ENCODE results near the gene MRPL48. TPM values are rescaled to one million over a fixed set of nuclear protein-coding genes. Genes with fewer than 3 reads are reported as not detected.
"Not testable (repeated sequence)": the region's sequence is repeated elsewhere in the genome, so short reads cannot be mapped to it uniquely, and the experiment has no call there.

MRPL48 gene
- total and polyA plus RNA-seq, 5 donors: 36.3 to 53.1 (median 37.6) TPM

DNA sequence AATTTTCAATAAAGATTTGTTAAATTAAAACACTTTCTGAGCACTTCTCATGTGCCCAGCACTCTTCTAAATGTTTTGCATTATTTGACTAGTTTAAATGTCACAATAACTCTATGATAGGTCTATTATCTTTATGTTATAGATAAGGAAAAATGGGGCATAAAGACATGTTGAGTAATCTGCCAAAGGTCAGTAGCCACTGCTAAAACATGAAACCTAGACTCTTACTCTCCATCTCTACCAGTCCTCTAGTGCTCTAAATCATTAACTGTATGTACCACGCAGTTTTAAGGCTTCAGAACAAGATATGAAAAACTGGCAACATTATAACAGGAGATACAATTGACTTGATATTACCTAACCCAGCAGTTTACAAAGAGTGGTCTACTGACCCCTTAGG lies 33.7 kb upstream of the MRPL48 start:
- Histone ChIP-seq H3K4me3 (ENCODE audit: low read length) (no peak overlapping the region), H3K27me3 (ENCODE audit: control insufficient read depth, insufficient read depth) (no peaks in the 10 kb centered on the region), H3K4me1 (ENCODE audit: control insufficient read depth, insufficient read depth, low read length) (peaks cover 4% of the 10 kb centered on the region), H3K9me3 (ENCODE audit: control insufficient read depth, low read length) (no peaks in the 10 kb centered on the region), H3K27ac (ENCODE audit: low read length) (no peak overlapping the region)
- ATAC-seq (no peak), DNase-seq (no peak)
- WGBS: 90% methylated on average over 1 of the region's 1 CpG
- intact Hi-C loops (cut with DNase I): no loop called here

DNA sequence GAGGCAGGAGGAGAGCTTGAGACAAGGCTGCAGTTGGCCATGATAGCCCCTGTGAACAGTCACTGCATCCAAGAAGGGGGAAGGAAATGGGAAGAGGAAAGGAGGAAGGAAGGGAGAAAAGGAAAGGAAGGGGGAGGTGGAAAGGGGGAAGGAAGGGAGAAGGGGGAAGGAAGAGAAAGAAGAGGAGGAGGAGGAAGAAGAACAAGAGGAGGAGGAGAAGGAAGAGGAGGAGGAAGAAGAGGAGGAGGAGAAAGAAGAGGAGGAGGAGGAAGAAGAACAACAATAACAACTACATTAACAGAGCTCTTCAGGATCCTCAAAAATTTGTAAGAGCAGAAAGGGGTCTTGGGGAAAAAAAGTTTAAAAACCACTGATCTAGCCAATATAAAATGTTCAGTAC lies 32.0 kb upstream of the MRPL48 start:
- Histone ChIP-seq H3K27me3 (ENCODE audit: control insufficient read depth, insufficient read depth) (no peaks in the 10 kb centered on the region), H3K27ac (ENCODE audit: low read length) (no peak overlapping the region), H3K4me3 (ENCODE audit: low read length) (no peak overlapping the region), H3K9me3 (ENCODE audit: control insufficient read depth, low read length) (no peaks in the 10 kb centered on the region), H3K4me1 (ENCODE audit: control insufficient read depth, insufficient read depth, low read length) (peaks cover 1% of the 10 kb centered on the region)
- intact Hi-C loops (cut with DNase I): no loop called here
- no peak for ATAC-seq
- no peak for DNase-seq

DNA sequence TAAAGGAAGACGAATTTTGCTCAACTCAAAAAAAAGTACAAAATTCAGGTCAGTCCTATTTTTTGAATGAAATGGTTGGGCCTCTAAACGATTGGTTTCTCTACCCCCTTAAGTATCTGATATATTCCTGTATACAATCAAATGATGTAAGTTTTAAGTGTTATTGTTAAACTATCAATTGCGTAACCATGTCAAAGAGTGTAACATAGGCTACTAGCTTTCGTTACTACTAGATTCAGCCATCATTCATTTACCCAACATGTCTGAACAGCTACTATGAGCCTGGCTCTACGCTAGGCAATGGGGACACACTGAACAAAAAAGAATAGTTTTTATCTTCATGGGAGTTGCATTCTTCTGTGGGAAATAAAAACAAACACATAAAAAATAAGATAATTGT lies 30.1 kb upstream of the MRPL48 start:
- Histone ChIP-seq H3K27ac (ENCODE audit: low read length) (no peak overlapping the region), H3K9me3 (ENCODE audit: control insufficient read depth, low read length) (no peaks in the 10 kb centered on the region), H3K4me3 (ENCODE audit: low read length) (no peak overlapping the region), H3K27me3 (ENCODE audit: control insufficient read depth, insufficient read depth) (no peaks in the 10 kb centered on the region), H3K4me1 (ENCODE audit: control insufficient read depth, insufficient read depth, low read length) (peaks cover 1% of the 10 kb centered on the region)
- intact Hi-C loops (cut with DNase I): no loop called here
- DNase-seq: no peak
- ATAC-seq: no peak
- WGBS: 85% methylated on average over 5 of the region's 5 CpGs

DNA sequence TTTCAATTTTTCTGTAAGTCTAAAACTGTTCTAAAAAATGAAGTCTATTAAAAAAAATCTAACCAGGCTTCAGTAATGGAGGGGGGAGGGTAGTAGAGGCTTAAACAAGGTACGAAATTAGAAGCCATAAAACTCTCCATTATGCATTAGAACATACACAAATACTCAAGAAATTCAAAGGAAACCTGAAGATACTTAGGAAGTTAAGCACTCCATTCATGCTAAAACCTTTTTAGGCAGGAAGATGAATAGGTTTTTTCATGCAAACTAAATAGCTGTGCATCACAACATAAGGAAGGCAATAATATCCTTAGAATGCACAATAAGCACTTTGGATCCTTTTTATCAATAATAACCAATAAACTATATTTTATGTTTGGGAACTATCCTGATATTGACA lies 29.2 kb upstream of the MRPL48 start:
- 69% methylated on average over 1 of the region's 1 CpG for WGBS
- H3K4me3 ChIP-seq (ENCODE audit: low read length): no peak overlapping the region
- no peak for ATAC-seq

DNA sequence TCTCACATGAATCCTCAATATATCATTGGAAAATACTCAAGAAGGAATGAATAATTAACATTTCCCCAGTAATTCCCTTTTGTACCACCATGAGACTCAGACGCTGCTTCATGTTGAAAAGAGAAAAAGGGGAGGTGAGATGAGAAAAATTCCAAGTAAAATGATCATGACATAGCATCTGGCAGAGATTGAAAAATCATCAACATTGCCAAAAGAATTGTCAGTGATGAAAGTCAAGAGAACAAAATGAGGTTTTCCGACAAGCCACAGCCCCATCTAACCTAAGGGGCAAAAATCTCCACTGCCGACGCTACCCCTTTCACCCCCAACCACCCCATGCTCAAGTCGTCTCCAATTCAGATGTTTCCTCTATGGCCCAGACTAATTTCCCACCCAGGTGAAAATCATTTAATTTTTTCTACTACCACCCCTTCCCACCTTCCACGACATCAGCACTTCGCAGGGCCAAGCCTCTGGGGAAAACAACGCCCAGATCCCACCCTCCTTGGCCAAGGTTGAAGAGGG lies 28.0 kb upstream of the MRPL48 start:
- intact Hi-C loops (cut with DNase I): no loop called here
- whole genome bisulfite sequencing: 0% methylated on average over 8 of the region's 8 CpGs
- ATAC-seq: no peak
- H3K27me3 ChIP-seq (ENCODE audit: control insufficient read depth, insufficient read depth): no peaks in the 10 kb centered on the region
- no peaks in the 10 kb centered on the region for H3K4me1 ChIP-seq (ENCODE audit: control insufficient read depth, insufficient read depth, low read length)
- DNase-seq: no peak
- no peaks in the 10 kb centered on the region for H3K9me3 ChIP-seq (ENCODE audit: control insufficient read depth, low read length)
- H3K4me3 ChIP-seq (ENCODE audit: low read length): peak overlapping the region; percentile 72
- peak overlapping the region; percentile 99 for H3K27ac ChIP-seq (ENCODE audit: low read length)

More for the DNA sequence above, 29.2 kb upstream of the MRPL48 start:
- no peaks in the 10 kb centered on the region for H3K27me3 ChIP-seq (ENCODE audit: control insufficient read depth, insufficient read depth)
- intact Hi-C loops (cut with DNase I): no loop called here
- H3K4me1 ChIP-seq (ENCODE audit: control insufficient read depth, insufficient read depth, low read length): no peaks in the 10 kb centered on the region
- no peaks in the 10 kb centered on the region for H3K9me3 ChIP-seq (ENCODE audit: control insufficient read depth, low read length)
- no peak overlapping the region for H3K27ac ChIP-seq (ENCODE audit: low read length)
- no peak for DNase-seq

DNA sequence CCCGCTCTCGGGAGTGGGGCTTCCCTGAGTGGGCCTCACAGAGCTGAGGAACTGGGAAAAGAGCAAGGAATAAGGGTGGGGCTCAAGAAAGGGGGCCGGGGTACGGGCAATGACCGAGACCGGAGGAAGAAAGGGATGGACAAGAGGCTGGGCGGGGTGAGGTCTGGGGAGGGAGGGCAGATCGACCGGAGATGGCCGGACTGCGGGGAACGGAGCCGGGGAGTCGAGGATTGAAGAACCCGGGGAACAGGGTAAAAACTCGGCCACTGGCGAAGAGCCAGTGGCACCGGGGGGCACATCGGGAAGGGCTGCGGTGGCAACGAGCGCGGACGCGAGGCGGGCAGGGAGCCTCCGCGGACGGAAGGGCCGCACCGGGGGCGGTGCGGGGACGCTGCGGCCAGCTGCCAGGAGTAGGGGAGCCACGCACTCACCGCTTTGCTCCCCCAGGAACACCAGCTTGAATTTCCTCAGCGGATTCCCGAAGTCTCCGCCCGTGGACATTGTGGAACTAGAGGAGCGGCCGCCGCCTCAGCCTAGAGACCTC lies 27.5 kb upstream of the MRPL48 start:
- ATAC-seq (peak; percentile 23 to 50), DNase-seq (peak; percentile 65 to 82 (median 80))
- Histone ChIP-seq H3K4me3 (ENCODE audit: low read length) (peak overlapping the region; percentile 72), H3K9me3 (ENCODE audit: control insufficient read depth, low read length) (no peaks in the 10 kb centered on the region), H3K27me3 (ENCODE audit: control insufficient read depth, insufficient read depth) (no peaks in the 10 kb centered on the region), H3K4me1 (ENCODE audit: control insufficient read depth, insufficient read depth, low read length) (no peaks in the 10 kb centered on the region), H3K27ac (ENCODE audit: low read length) (peak overlapping the region; percentile 99)
- intact Hi-C loops (cut with DNase I): no loop called here
- under 1% methylated on average over 44 of the region's 44 CpGs for WGBS

DNA sequence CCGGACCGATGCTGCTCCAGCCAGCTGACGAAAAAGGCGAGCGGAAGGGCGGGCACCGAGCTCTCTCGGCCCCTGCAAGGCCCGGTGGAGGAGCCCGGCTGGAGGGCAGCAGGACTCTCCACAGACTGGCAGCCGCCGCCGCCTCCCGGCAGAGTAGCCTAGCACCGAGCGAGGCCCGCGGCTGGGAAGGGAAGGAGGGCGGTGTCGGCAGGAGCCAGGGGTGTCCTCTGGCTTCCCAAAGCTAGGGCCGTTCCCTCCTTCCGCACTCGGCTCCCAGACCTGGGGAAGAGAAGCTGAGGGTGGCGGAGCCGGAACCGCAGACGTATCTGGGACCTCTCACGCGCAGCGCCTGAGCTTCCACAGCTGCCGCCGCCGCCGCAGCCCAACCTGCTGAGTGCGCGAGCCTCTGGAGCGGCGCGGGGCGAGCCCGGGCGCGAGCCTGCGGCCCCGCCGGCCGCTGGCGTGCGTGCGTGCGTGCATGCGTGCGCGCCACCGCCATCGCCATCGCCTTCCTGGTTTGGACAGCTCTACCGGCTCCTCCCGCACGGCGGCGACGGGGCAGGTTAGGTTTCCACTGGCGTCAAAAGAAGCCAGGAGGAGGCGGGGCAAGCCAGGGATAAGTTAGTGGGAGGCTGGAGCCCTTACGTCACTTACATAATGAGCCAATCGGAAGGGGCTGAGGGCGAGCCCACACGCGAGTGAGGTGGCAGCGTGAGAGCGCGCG lies 26.8 kb upstream of the MRPL48 start, which contains the start of gene RAB6A:
Gene RAB6A (minus strand): TSS at position 396 of the 724 bp plus-strand sequence. CDS start 439 bp downstream, outside the sequence.
- H3K4me1 ChIP-seq (ENCODE audit: control insufficient read depth, insufficient read depth, low read length): no peaks in the 10 kb centered on the region
- H3K9me3 ChIP-seq (ENCODE audit: control insufficient read depth, low read length): no peaks in the 10 kb centered on the region
- under 1% methylated on average over 74 of the region's 74 CpGs for WGBS
- no peaks in the 10 kb centered on the region for H3K27me3 ChIP-seq (ENCODE audit: control insufficient read depth, insufficient read depth)
- peak within 1 kb of the TSS; percentile 72 for H3K4me3 ChIP-seq (ENCODE audit: low read length)
- DNase-seq: peak; percentile 100
- ATAC-seq: peak; percentile 97 to 98
- H3K27ac ChIP-seq (ENCODE audit: low read length): peak within 1 kb of the TSS; percentile 99
- intact Hi-C loops (cut with DNase I): no loop called here

DNA sequence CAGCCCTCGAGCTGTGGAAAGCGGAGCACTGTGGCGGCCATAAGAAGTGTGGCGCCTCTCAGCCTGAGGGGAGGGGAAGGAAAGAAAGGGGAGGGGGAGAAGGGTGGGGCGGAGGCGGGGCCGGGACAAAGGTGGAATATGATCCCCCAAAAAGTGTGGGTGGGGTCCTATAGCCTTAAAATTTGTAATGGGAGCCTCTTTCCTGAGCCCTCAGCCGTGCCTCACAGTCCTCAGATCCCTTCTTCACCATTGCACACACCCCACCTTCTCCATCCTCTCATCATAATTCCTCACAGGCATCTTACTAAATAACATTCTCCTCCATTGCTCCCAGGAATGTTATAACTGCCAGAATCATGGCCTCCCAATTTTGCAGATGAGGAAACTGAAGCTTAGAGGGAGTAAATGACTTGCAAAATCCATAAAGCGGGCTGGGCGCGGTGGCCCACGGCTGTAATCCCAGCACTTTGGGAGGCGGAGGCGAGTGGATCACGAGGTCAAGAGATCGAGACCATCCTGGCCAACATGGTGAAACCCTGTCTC lies 26.2 kb upstream of the MRPL48 start:
- intact Hi-C loops (cut with DNase I): no loop called here
- peak overlapping the region; percentile 5 for H3K27ac ChIP-seq (ENCODE audit: low read length)

DNA sequence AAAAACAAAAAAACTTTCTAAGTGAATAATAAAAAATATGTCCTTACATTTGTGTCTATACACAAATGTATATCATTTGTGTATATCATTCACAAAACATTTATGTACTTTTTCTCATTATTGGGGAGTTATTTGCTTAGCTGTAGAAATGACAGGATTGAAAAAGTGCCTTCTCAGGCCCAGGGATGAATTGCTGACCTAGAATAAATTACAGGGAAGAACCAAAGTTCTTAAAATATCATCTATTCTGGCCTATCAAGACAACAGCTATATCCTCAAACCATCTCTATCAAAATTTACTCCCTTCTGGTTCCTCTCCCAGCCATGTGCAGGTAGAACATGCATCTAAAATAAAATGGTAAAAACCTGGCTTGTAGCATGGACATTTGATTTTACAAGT lies 24.9 kb upstream of the MRPL48 start:
- intact Hi-C loops (cut with DNase I): no loop called here
- H3K27me3 ChIP-seq (ENCODE audit: control insufficient read depth, insufficient read depth): no peaks in the 10 kb centered on the region
- H3K4me1 ChIP-seq (ENCODE audit: control insufficient read depth, insufficient read depth, low read length): no peaks in the 10 kb centered on the region
- DNase-seq (no peak), ATAC-seq (no peak)
- no peak overlapping the region for H3K4me3 ChIP-seq (ENCODE audit: low read length)
- no peak overlapping the region for H3K27ac ChIP-seq (ENCODE audit: low read length)
- H3K9me3 ChIP-seq (ENCODE audit: control insufficient read depth, low read length): no peaks in the 10 kb centered on the region

More for the DNA sequence above, 26.2 kb upstream of the MRPL48 start:
- Histone ChIP-seq H3K27me3 (ENCODE audit: control insufficient read depth, insufficient read depth) (no peaks in the 10 kb centered on the region), H3K9me3 (ENCODE audit: control insufficient read depth, low read length) (no peaks in the 10 kb centered on the region), H3K4me1 (ENCODE audit: control insufficient read depth, insufficient read depth, low read length) (no peaks in the 10 kb centered on the region), H3K4me3 (ENCODE audit: low read length) (peak overlapping the region; percentile 23)
- peak in 2 of 3 donors; percentile 62 to 64 for DNase-seq
- WGBS: 47% methylated on average over 16 of the region's 16 CpGs
- ATAC-seq: no peak

DNA sequence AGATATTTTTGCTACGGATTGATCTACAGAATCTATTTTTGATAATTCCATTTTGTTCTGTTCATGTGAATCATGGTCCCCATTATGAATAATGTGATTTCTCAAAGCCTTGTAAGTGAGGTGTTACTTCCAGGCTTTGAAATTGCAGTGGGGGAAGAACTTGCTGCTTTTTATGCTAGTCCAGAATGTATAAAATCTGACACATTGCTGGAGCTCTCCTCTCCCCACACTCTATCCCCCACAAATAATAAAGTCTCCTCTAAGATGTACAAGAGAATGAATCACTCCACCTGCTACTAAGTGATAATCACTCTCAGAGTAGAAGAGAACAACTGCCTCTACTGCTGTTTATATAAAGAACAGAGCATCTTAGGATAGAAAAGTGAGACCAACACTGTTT lies 20.9 kb upstream of the MRPL48 start:
- DNase-seq: no peak
- Histone ChIP-seq H3K27me3 (ENCODE audit: control insufficient read depth, insufficient read depth) (no peaks in the 10 kb centered on the region), H3K4me3 (ENCODE audit: low read length) (no peak overlapping the region), H3K4me1 (ENCODE audit: control insufficient read depth, insufficient read depth, low read length) (no peaks in the 10 kb centered on the region), H3K27ac (ENCODE audit: low read length) (no peak overlapping the region), H3K9me3 (ENCODE audit: control insufficient read depth, low read length) (no peaks in the 10 kb centered on the region)
- no peak for ATAC-seq
- intact Hi-C loops (cut with DNase I): no loop called here
- WGBS: 72% methylated on average over 1 of the region's 1 CpG

DNA sequence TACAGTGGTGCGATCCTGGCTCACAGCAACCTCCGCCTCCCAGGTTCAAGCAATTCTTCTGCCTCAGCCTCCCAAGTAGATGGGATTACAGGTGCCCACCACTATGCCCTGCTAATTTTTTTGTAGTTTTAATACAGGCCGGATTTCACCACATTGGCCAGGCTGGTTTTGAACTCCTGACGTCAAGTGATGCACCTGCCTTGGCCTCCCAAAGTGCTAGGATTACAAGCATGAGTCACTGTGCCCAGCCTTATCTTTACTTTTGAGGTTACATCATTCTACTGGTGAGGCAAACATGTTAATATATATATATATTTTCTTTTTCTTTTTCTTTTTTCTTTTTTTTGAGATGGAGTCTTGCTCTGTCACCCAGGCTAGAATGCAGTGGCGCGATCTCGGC lies 16.9 kb upstream of the MRPL48 start:
- DNase-seq; H3K4me3 ChIP-seq (ENCODE audit: low read length); H3K9me3 ChIP-seq (ENCODE audit: control insufficient read depth, low read length); H3K27me3 ChIP-seq (ENCODE audit: control insufficient read depth, insufficient read depth); H3K27ac ChIP-seq (ENCODE audit: low read length); intact Hi-C loops (cut with DNase I); ATAC-seq; H3K4me1 ChIP-seq (ENCODE audit: control insufficient read depth, insufficient read depth, low read length): not testable (repeated sequence)
- 92% methylated on average over 7 of the region's 7 CpGs for WGBS

Data from right cardiac atrium (tissue), 5 donors.